Spleen (tissue), 11 donors: Measurements from ENCODE around the gene GSTP1. TPM values are rescaled to one million over a fixed set of nuclear protein-coding genes. Genes with fewer than 3 reads are reported as not detected.

Experiments
- DNase-seq: peaks from one replicate; pipeline ENCODE4 v3.0.0-alpha.2; 2020
- H3K27ac ChIP-seq, 8 donors: fragments of 200-600 bp; sonication (generic) in 7 of 8; 1 replicate in 4 of 8; 2 replicates in 4 of 8; pipeline versions ENCODE4 v1.5.0 to v1.8.0; 2016 to 2021; ENCODE audit warnings: inconsistent platforms in 4 of 8, mild to moderate bottlenecking in 4 of 8, moderate library complexity in 1 of 8
- H3K27me3 ChIP-seq, 7 donors: fragments of 200-600 bp; sonication (generic) in 6 of 7; replicated peaks in 1 of 7; 1 replicate in 4 of 7; 2 replicates in 3 of 7; pipeline versions ENCODE4 v1.5.0 to v1.8.0; 2016 to 2021; ENCODE audit warnings: inconsistent platforms in 3 of 7, mild to moderate bottlenecking in 1 of 7
- H3K36me3 ChIP-seq, 6 donors: fragments of 200-600 bp; sonication (generic) in 5 of 6; 1 replicate in 4 of 6; 2 replicates in 2 of 6; pipeline versions ENCODE4 v1.5.0 to v1.8.0; 2016 to 2021; ENCODE audit warnings: inconsistent platforms in 2 of 6
- H3K4me1 ChIP-seq, 6 donors: fragments of 200-600 bp; sonication (generic) in 5 of 6; 1 replicate in 3 of 6; 2 replicates in 3 of 6; pipeline versions ENCODE4 v1.5.0 to v1.8.0; 2016 to 2021; ENCODE audit warnings: inconsistent platforms in 3 of 6
- H3K4me3 ChIP-seq, 8 donors: fragments of 200-600 bp; sonication (generic) in 7 of 8; 1 replicate in 4 of 8; 2 replicates in 4 of 8; pipeline versions ENCODE4 v1.5.0 to v1.8.0; 2016 to 2021; ENCODE audit warnings: inconsistent platforms in 4 of 8, mild to moderate bottlenecking in 4 of 8, moderate library complexity in 2 of 8
- H3K9me3 ChIP-seq, 8 donors: fragments of 200-600 bp; sonication (generic) in 7 of 8; 1 replicate in 4 of 8; 2 replicates in 4 of 8; pipeline versions ENCODE4 v1.5.0 to v1.8.0; 2016 to 2021; ENCODE audit warnings: inconsistent platforms in 4 of 8
- POLR2A ChIP-seq, 3 donors: fragments of 450-650 bp; IDR thresholded peaks; one replicate each; pipeline ENCODE4 v1.5.1; 2017; ENCODE audit warnings: antibody characterized with exemption in 3 of 3, mild to moderate bottlenecking in 1 of 3
- POLR2AphosphoS5 ChIP-seq, 3 donors: sonication (generic); formaldehyde crosslinking; IDR thresholded peaks; one replicate each; pipeline ENCODE4 v1.5.1; 2017; ENCODE audit warnings: antibody characterized with exemption in 3 of 3
- WGBS, 5 donors: extraction: QIAGEN DNeasy Blood & Tissue Kit in 3 of 5; methylation state at CpG; one replicate each; pipeline versions ENCODE4 v1.1.5 to v1.1.7; 2013 to 2018; 5-methylcytosine and 5-hydroxymethylcytosine counted together
- intact Hi-C: fragments of 100-400 bp; cut with DNase I; formaldehyde crosslinking; loops from one replicate; pipeline ENCODE4 v1.15.0; 2023; ENCODE audit warnings: low total_unique reads
- polyA plus RNA-seq, 3 donors: library from polyadenylated mRNA; stranded (reverse); fragments of 200-250 nt; gene quantifications; one replicate each; pipeline ENCODE4 v1.2.1, GENCODE V29; 2013
- total RNA-seq, 7 donors: library from RNA; depleted of rRNA in 3 of 7; stranded (reverse); fragments of >200 nt in 3 of 7; fragmentation: NEBNext Ultra II Directional in 4 of 7; extraction: Animal tissue kit (Norgen Biotek cat#: 25700) in 4 of 7; gene quantifications; one replicate each; pipeline versions ENCODE4 v1.1.0 to v1.2.1, GENCODE V29; 2016 to 2021
- TF ChIP-seq, protein P1 (sequence below), 11 experiments: fragments of 200-600 bp in 7 of 11; fragments of 450-650 bp in 4 of 11; sonication (generic) in 4 of 11; IDR thresholded peaks in 8 of 11; conservative IDR thresholded peaks in 3 of 11; 1 replicate in 7 of 11; 2 replicates in 4 of 11; pipeline versions ENCODE4 v1.4.0 to v1.8.0; 2016 to 2021; ENCODE audit warnings: antibody characterized with exemption in 11 of 11, inconsistent platforms in 4 of 11, mild to moderate bottlenecking in 1 of 11
- donor health status: healthy with polysubstance abuse.
- donor health status: DM: no; HTN: no; CAD: no; lungs with moderate emphysema.
- donor health status: DM: no; HTN: no; CAD: no.
- donor health status: Bipolar disorder and iron deficiency.
- donor health status: healthy.
- donor health status: DM: no; HTN: no; CAD: no.
- donor health status: DM: yes; HTN: yes; CAD: no.

The GSTP1 gene
- total and polyA plus RNA-seq, 10 donors = 211 to 399 (median 296) TPM

DNA sequence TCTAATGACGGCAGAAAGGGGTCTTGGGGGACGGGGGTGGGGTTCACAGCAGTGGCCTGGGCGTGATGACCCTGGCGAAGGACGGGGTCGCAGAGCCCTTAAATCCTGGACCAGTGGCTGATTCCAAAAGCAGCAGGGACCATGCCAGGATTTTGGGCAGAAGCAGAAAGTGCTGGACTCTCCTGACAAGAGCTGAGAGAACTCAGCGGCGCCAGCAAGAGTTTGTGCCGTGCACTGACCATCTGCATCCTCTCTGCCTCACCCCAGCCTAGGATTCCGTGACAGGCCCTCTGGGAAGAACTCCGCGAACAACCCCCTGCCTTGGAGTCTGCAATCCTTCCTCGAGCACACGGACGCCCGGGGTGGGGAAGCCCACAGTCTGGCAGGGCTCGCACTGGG lies 22.5 kb downstream of the GSTP1 start:
- Histone ChIP-seq H3K27ac (peak overlapping the region in 7 of 8 donors; percentile 78 to 92 (median 89)), H3K4me1 (peaks cover 16 to 44% (median 30%) of the 10 kb centered on the region in 6 donors), H3K36me3 (peaks cover 0 to 30% (median 27%) of the 10 kb centered on the region in 6 donors), H3K4me3 (peak overlapping the region; percentile 83 to 100 (median 96)), H3K27me3 (peaks cover 0 to 3% (median 0%) of the 10 kb centered on the region in 7 donors), H3K9me3 (no peaks in the 10 kb centered on the region)
- intact Hi-C loops = no loop called here
- WGBS, 5 donors = 41 to 68% (median 49%) methylated on average over 11 to 17 of the region's 17 CpGs
- TF ChIP-seq POLR2AphosphoS5 (IDR thresholded peaks at IDR 0.05) = no peak
- TF ChIP-seq, protein P1, sequence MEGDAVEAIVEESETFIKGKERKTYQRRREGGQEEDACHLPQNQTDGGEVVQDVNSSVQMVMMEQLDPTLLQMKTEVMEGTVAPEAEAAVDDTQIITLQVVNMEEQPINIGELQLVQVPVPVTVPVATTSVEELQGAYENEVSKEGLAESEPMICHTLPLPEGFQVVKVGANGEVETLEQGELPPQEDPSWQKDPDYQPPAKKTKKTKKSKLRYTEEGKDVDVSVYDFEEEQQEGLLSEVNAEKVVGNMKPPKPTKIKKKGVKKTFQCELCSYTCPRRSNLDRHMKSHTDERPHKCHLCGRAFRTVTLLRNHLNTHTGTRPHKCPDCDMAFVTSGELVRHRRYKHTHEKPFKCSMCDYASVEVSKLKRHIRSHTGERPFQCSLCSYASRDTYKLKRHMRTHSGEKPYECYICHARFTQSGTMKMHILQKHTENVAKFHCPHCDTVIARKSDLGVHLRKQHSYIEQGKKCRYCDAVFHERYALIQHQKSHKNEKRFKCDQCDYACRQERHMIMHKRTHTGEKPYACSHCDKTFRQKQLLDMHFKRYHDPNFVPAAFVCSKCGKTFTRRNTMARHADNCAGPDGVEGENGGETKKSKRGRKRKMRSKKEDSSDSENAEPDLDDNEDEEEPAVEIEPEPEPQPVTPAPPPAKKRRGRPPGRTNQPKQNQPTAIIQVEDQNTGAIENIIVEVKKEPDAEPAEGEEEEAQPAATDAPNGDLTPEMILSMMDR (IDR thresholded peaks at IDR 0.05 in 8 of 11, conservative IDR thresholded peaks at IDR 0.05 in 3 of 11) = no peak
- TF ChIP-seq POLR2A (IDR thresholded peaks at IDR 0.05) = no peak
- DNase-seq = no peak

DNA sequence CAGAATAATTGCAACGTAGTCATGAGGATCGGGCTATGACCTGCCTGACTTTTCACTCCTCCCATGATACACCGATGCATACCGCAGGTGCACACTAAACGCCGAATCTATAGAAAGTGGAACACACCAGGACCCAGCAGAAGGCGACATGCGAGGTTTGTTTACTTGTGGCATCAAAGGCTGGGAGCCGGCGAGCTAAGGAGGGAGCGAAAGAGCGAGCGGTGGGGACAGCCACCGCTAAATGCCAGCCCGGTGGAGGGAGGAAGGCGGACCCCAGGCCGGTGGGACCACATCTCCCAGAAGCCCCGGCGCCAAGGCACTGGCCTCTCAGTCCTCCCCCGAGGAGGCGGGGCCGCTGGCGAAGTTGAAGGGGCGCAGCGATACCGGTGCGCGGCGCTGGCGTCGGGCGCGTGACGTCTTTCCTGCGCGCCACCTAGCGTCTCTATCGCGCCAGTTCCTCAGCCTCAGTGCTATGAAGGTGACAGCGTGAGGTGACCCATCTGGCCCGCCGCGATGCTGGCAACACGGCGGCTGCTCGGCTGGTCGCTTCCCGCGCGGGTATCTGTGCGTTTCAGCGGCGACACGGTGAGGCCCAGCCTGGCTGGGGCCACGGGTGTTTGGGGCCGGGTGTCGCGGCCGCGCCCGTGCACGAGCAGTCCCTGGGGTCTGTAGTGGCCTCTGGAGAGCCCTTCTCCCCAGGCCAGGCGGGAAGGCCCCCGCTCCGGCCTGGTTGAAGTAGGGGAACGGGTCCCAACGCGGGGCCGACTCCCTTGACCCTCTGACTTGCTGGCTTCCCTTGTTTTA lies 23.1 kb downstream of the GSTP1 start, which contains the start of gene NDUFV1:
NDUFV1 (plus strand) TSS at position 445 of the 804 bp plus-strand sequence; CDS start at position 514, 69 bp downstream.
- TF ChIP-seq, protein P1 (IDR thresholded peaks at IDR 0.05 in 8 of 11, conservative IDR thresholded peaks at IDR 0.05 in 3 of 11) = peak; percentile 58 to 90 (median 86)
- TF ChIP-seq POLR2A (IDR thresholded peaks at IDR 0.05) = peak in 1 of 3 donors; percentile 63
- TF ChIP-seq POLR2AphosphoS5 (IDR thresholded peaks at IDR 0.05) = peak; percentile 93 to 97 (median 95)
- intact Hi-C loops = no loop called here
- H3K4me1 ChIP-seq = peaks cover 14 to 38% (median 25%) of the 10 kb centered on the region in 6 donors
- H3K27ac ChIP-seq = peak within 1 kb of the TSS; percentile 74 to 92 (median 88)
- H3K36me3 ChIP-seq = peaks cover 0 to 36% (median 33%) of the 10 kb centered on the region in 6 donors
- DNase-seq = peak; percentile 100
- H3K9me3 ChIP-seq = no peaks in the 10 kb centered on the region
- WGBS, 5 donors = 0 to 1% (median 1%) methylated on average over 44 to 69 of the region's 69 CpGs
- peak within 1 kb of the TSS; percentile 83 to 100 (median 96) for H3K4me3 ChIP-seq
- H3K27me3 ChIP-seq = peaks cover 0 to 3% (median 0%) of the 10 kb centered on the region in 7 donors

DNA sequence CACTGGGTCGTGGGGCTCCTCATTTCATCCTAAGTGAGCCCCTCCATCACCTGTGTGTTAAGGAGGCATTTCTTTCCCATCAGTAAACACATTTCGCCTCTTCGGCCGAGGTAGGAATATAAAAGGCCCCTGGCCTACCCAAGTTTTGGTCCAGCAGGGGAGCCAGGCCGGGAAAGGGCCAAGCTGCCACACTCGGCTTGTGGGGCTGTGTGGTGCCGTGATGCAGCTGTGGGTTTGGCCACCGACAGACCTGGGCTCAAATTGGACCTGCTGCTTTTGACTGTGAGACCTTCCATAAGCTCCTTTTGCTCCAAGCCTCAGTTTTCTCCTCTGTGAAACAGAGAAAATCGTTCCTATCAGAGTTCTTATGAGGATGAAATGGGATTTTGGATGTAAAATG lies 23.9 kb downstream of the GSTP1 start:
- TF ChIP-seq, protein P1 (IDR thresholded peaks at IDR 0.05 in 8 of 11, conservative IDR thresholded peaks at IDR 0.05 in 3 of 11) = no peak
- TF ChIP-seq POLR2AphosphoS5 (IDR thresholded peaks at IDR 0.05) = no peak
- no peak for TF ChIP-seq POLR2A (IDR thresholded peaks at IDR 0.05)
- H3K9me3 ChIP-seq = no peaks in the 10 kb centered on the region
- DNase-seq = no peak
- H3K27me3 ChIP-seq = peaks cover 0 to 3% (median 0%) of the 10 kb centered on the region in 7 donors
- WGBS, 5 donors = 54 to 70% (median 60%) methylated on average over 8 to 9 of the region's 9 CpGs
- peaks cover 14 to 40% (median 25%) of the 10 kb centered on the region in 6 donors for H3K4me1 ChIP-seq
- peak overlapping the region; percentile 83 to 100 (median 96) for H3K4me3 ChIP-seq
- peak overlapping the region in 4 of 8 donors; percentile 89 to 92 (median 90) for H3K27ac ChIP-seq
- intact Hi-C loops = no loop called here
- H3K36me3 ChIP-seq = peaks cover 0 to 44% (median 41%) of the 10 kb centered on the region in 6 donors

DNA sequence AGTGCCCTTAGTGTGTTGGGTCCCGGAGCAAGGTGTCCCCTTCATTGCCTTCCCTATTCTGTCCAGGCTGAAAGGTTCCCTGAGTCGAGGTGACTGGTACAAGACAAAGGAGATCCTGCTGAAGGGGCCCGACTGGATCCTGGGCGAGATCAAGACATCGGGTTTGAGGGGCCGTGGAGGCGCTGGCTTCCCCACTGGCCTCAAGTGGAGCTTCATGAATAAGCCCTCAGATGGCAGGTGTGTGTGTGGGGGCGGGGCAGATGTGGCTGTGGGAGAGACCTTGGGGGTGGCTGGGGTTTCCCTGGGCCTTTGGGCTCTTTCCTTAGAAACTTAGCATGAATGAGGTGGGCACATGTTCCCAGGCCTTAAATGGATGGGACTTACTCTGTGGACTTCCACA lies 24.9 kb downstream of the GSTP1 start:
- intact Hi-C loops = no loop called here
- DNase-seq = no peak
- peaks cover 0 to 3% (median 0%) of the 10 kb centered on the region in 7 donors for H3K27me3 ChIP-seq
- H3K4me3 ChIP-seq = no peak overlapping the region
- TF ChIP-seq, protein P1 (IDR thresholded peaks at IDR 0.05 in 8 of 11, conservative IDR thresholded peaks at IDR 0.05 in 3 of 11) = no peak
- TF ChIP-seq POLR2AphosphoS5 (IDR thresholded peaks at IDR 0.05) = no peak
- WGBS, 5 donors = 93 to 98% (median 96%) methylated on average over 7 to 8 of the region's 8 CpGs
- H3K9me3 ChIP-seq = no peaks in the 10 kb centered on the region
- H3K36me3 ChIP-seq = peaks cover 0 to 53% (median 46%) of the 10 kb centered on the region in 6 donors
- peaks cover 14 to 49% (median 30%) of the 10 kb centered on the region in 6 donors for H3K4me1 ChIP-seq
- no peak overlapping the region for H3K27ac ChIP-seq
